Nephron (organoid): ENCODE results near the gene ZCCHC3.

Experiments used
- H3K27ac Mint-ChIP-seq, 3 experiments: 2 replicates each; pipeline ENCODE4 v1.8.0; 2020; ENCODE audit warnings: mixed read lengths in 3 of 3, mild to moderate bottlenecking in 2 of 3, moderate library complexity in 1 of 3
- H3K27me3 Mint-ChIP-seq: 2 replicates; pipeline ENCODE4 v1.8.0; 2021; ENCODE audit warnings: low read depth, mild to moderate bottlenecking, moderate library complexity, mixed read lengths
- H3K36me3 Mint-ChIP-seq: 2 replicates; pipeline ENCODE4 v1.8.0; 2020; ENCODE audit warnings: low read depth, mixed read lengths
- H3K4me1 Mint-ChIP-seq: 2 replicates; pipeline ENCODE4 v1.8.0; 2020; ENCODE audit warnings: mixed read lengths
- H3K4me3 Mint-ChIP-seq, 3 experiments: 2 replicates each; pipeline ENCODE4 v1.8.0; 2020; ENCODE audit warnings: mild to moderate bottlenecking in 3 of 3, mixed read lengths in 3 of 3, moderate library complexity in 2 of 3
- H3K9me3 Mint-ChIP-seq: 2 replicates; pipeline ENCODE4 v1.8.0; 2020; ENCODE audit warnings: mixed read lengths
- TF ChIP-seq, protein P1 (sequence below), 3 experiments: fragments of 200-600 bp; sonication (generic); IDR thresholded peaks; one replicate each; pipeline ENCODE4 v1.5.0; 2021; ENCODE audit warnings: antibody characterized with exemption in 3 of 3; ENCODE audit not compliant: unreplicated experiment in 3 of 3

Gene ZCCHC3

GRCh38 chr20:271069-271468, 26.3 kb upstream of the ZCCHC3 start:
- H3K4me3 Mint-ChIP-seq = no peak overlapping the region
- H3K36me3 Mint-ChIP-seq = peaks cover 41% of the 10 kb centered on the region
- peaks cover 13% of the 10 kb centered on the region for H3K4me1 Mint-ChIP-seq
- no peak overlapping the region for H3K27ac Mint-ChIP-seq
- no peaks in the 10 kb centered on the region for H3K9me3 Mint-ChIP-seq
- TF ChIP-seq, protein P1, sequence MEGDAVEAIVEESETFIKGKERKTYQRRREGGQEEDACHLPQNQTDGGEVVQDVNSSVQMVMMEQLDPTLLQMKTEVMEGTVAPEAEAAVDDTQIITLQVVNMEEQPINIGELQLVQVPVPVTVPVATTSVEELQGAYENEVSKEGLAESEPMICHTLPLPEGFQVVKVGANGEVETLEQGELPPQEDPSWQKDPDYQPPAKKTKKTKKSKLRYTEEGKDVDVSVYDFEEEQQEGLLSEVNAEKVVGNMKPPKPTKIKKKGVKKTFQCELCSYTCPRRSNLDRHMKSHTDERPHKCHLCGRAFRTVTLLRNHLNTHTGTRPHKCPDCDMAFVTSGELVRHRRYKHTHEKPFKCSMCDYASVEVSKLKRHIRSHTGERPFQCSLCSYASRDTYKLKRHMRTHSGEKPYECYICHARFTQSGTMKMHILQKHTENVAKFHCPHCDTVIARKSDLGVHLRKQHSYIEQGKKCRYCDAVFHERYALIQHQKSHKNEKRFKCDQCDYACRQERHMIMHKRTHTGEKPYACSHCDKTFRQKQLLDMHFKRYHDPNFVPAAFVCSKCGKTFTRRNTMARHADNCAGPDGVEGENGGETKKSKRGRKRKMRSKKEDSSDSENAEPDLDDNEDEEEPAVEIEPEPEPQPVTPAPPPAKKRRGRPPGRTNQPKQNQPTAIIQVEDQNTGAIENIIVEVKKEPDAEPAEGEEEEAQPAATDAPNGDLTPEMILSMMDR (IDR thresholded peaks at IDR 0.05; ENCODE audit: unreplicated experiment in 3 of 3) = no peak
- H3K27me3 Mint-ChIP-seq = peaks cover 3% of the 10 kb centered on the region

GRCh38 chr20:271528-271927, 25.8 kb upstream of the ZCCHC3 start:
- H3K4me1 Mint-ChIP-seq = peaks cover 10% of the 10 kb centered on the region
- H3K27me3 Mint-ChIP-seq = peaks cover 3% of the 10 kb centered on the region

DNA sequence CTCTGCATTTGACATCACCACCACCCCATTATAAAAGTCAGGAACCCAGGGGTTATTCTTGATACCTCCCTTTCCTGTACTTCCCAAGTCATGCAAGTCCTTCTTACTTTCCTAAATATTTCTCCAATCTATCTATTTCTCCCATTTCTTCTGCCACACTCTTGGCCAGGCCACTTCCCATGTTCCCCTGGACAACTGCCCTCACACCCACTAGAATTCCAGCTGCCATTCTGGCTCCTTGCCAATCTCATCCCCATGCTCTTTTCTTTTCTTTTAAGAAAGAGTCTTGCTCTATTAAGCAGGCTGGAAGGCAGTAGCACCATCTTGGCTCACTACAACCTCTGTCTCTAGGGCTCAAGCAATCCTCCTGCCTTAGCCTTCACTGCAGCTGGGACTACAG, 24.7 kb upstream of the ZCCHC3 start:
- H3K27ac Mint-ChIP-seq = no peak overlapping the region
- TF ChIP-seq, protein P1 (IDR thresholded peaks at IDR 0.05; ENCODE audit: unreplicated experiment in 3 of 3) = no peak
- H3K4me1 Mint-ChIP-seq = peaks cover 5% of the 10 kb centered on the region
- H3K4me3 Mint-ChIP-seq = no peak overlapping the region
- H3K36me3 Mint-ChIP-seq = peaks cover 58% of the 10 kb centered on the region
- peaks cover 3% of the 10 kb centered on the region for H3K27me3 Mint-ChIP-seq
- no peaks in the 10 kb centered on the region for H3K9me3 Mint-ChIP-seq

More at GRCh38 chr20:271528-271927, 25.8 kb upstream of the ZCCHC3 start:
- Mint-ChIP-seq H3K4me3 (no peak overlapping the region), H3K9me3 (no peaks in the 10 kb centered on the region), H3K36me3 (peaks cover 46% of the 10 kb centered on the region), H3K27ac (no peak overlapping the region)
- TF ChIP-seq, protein P1 (IDR thresholded peaks at IDR 0.05; ENCODE audit: unreplicated experiment in 3 of 3) = no peak

GRCh38 chr20:273884-274283, 23.5 kb upstream of the ZCCHC3 start:
- peaks cover 5% of the 10 kb centered on the region for H3K4me1 Mint-ChIP-seq
- H3K9me3 Mint-ChIP-seq = no peaks in the 10 kb centered on the region
- TF ChIP-seq, protein P1 (IDR thresholded peaks at IDR 0.05; ENCODE audit: unreplicated experiment in 3 of 3) = no peak
- H3K27me3 Mint-ChIP-seq = peaks cover 3% of the 10 kb centered on the region
- H3K27ac Mint-ChIP-seq = no peak overlapping the region
- H3K4me3 Mint-ChIP-seq = no peak overlapping the region
- H3K36me3 Mint-ChIP-seq = peaks cover 69% of the 10 kb centered on the region

DNA sequence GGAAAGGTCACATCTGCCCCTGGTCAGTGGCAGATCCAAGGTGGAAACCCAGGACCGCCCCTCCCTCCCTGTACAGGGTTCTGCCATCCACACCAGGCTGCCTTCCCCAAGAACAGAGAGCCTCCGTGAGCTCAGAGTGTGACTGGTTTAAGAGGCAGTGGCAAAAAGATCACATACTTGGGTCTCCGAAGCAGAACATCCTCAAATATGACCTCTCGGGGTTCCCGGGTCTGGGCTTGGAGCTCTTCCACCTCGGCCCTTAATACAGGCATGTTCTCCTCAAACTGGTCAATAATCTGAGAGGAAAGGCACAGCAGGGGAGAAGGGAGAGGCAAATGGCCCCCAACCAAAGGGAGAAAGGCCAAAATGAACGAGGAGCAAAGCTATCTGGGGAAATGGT, 21.6 kb upstream of the ZCCHC3 start:
- Mint-ChIP-seq H3K27ac (no peak overlapping the region), H3K9me3 (no peaks in the 10 kb centered on the region), H3K27me3 (no peaks in the 10 kb centered on the region), H3K4me3 (no peak overlapping the region), H3K36me3 (peaks cover 72% of the 10 kb centered on the region), H3K4me1 (peaks cover 5% of the 10 kb centered on the region)
- TF ChIP-seq, protein P1 (IDR thresholded peaks at IDR 0.05; ENCODE audit: unreplicated experiment in 3 of 3) = no peak

DNA sequence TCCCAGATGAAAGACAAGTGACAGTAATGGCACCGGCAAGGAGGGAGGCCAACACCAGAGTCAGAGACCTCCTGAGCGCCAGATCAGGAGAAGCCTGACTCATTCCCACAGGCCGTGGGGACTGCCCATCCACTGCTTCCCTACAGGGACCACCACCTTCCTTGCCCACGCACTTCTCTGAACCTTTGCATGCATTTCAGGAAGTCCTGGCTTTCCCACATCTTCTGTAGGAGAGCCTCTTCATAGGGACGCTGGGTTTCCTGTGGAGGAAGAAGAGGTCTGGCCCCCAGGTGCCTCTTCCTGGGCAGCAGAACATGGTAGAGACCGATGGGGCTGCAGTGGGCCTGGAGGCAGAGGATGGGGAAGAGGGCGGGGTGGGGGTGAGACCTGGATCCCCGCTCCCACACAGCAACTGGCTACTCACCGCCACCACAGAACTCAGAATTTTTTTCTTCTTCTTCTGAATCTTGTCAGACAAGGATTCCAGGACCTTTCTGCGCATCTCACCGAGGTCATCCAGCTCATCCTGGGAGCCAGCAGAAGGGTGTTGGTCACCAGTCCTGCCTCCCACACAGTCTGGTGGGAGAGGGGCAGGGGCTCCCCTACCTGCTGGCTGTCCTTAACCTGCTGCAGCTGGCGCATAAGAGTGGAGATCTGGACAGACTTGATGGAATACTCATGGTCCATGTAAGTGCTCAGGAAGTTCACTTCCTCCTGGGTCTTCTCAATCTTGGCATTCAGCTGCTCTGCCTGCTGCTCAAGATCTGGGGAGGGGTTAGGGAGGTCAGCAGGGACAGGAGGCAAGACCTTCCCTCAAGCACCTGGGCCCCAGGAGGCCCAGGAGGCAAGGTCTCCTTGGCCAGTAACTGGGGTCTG, 20.5 kb upstream of the ZCCHC3 start:
- H3K27me3 Mint-ChIP-seq = no peaks in the 10 kb centered on the region

More for the DNA sequence above, 20.5 kb upstream of the ZCCHC3 start:
- Mint-ChIP-seq H3K4me3 (no peak overlapping the region), H3K9me3 (no peaks in the 10 kb centered on the region), H3K27ac (no peak overlapping the region), H3K4me1 (peaks cover 5% of the 10 kb centered on the region), H3K36me3 (peaks cover 68% of the 10 kb centered on the region)
- TF ChIP-seq, protein P1 (IDR thresholded peaks at IDR 0.05; ENCODE audit: unreplicated experiment in 3 of 3) = no peak
